Progenitor cell of endocrine pancreas (in vitro differentiated cells): Measurements from ENCODE around the gene HLA-E. TPM values are rescaled to one million over a fixed set of nuclear protein-coding genes. Genes with fewer than 3 reads are reported as not detected.

Experiments used
- DNase-seq: peaks from one replicate; pipeline ENCODE4 v3.0.0; 2021; ENCODE audit warnings: low spot score; ENCODE audit not compliant: unreplicated experiment
- H3K27ac Mint-ChIP-seq: 2 replicates; pipeline ENCODE4 v1.8.0; 2021; ENCODE audit warnings: mild to moderate bottlenecking, moderate library complexity, mixed read lengths
- H3K27me3 Mint-ChIP-seq: 2 replicates; pipeline ENCODE4 v1.8.0; 2021; ENCODE audit warnings: mixed read lengths
- H3K36me3 Mint-ChIP-seq: 2 replicates; pipeline ENCODE4 v1.8.0; 2022; ENCODE audit warnings: mixed read lengths; ENCODE audit not compliant: insufficient read depth
- H3K4me1 Mint-ChIP-seq: 2 replicates; pipeline ENCODE4 v1.8.0; 2021; ENCODE audit warnings: low read depth, mixed read lengths
- H3K4me3 Mint-ChIP-seq: 2 replicates; pipeline ENCODE4 v1.8.0; 2021; ENCODE audit warnings: low read depth, mild to moderate bottlenecking, moderate library complexity, mixed read lengths
- H3K9me3 Mint-ChIP-seq: 2 replicates; pipeline ENCODE4 v1.8.0; 2021; ENCODE audit warnings: low read depth, mixed read lengths
- total RNA-seq: library from RNA; stranded (reverse); gene quantifications from 2 replicates; pipeline ENCODE4 v1.2.1, GENCODE V29; 2021
- TF ChIP-seq, protein P1 (sequence below): fragments of 200-600 bp; sonication (generic); IDR thresholded peaks from one replicate; pipeline ENCODE4 v1.5.0; 2021; ENCODE audit warnings: antibody characterized with exemption, mild to moderate bottlenecking; ENCODE audit not compliant: unreplicated experiment

HLA-E gene
- total RNA-seq, 1 donor from 2014 or later: 27.6 TPM

DNA sequence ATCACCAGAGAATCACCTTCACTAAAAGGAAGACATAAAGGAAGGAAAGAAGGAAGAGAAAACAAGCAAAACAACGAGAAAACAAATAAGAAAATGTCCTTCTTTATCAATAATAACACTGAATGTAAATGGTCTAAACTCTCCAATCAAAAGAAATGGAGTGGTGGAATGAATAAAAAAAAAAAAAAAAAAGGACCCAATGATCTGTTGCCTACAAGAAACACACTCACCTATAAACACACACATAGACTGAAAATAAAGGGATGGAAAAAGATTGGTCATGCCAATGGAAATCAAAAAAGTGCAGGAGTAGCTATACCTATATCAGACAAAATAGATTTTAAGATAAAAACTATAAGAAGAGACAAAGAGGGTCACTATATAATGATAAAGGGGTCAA is 30.2 kb upstream of the HLA-E start:
- no peak overlapping the region for H3K4me3 Mint-ChIP-seq
- no peaks in the 10 kb centered on the region for H3K36me3 Mint-ChIP-seq
- DNase-seq: no peak
- peaks cover 93% of the 10 kb centered on the region for H3K27me3 Mint-ChIP-seq
- peaks cover 3% of the 10 kb centered on the region for H3K9me3 Mint-ChIP-seq
- no peak overlapping the region for H3K27ac Mint-ChIP-seq
- no peaks in the 10 kb centered on the region for H3K4me1 Mint-ChIP-seq
- TF ChIP-seq, protein P1, sequence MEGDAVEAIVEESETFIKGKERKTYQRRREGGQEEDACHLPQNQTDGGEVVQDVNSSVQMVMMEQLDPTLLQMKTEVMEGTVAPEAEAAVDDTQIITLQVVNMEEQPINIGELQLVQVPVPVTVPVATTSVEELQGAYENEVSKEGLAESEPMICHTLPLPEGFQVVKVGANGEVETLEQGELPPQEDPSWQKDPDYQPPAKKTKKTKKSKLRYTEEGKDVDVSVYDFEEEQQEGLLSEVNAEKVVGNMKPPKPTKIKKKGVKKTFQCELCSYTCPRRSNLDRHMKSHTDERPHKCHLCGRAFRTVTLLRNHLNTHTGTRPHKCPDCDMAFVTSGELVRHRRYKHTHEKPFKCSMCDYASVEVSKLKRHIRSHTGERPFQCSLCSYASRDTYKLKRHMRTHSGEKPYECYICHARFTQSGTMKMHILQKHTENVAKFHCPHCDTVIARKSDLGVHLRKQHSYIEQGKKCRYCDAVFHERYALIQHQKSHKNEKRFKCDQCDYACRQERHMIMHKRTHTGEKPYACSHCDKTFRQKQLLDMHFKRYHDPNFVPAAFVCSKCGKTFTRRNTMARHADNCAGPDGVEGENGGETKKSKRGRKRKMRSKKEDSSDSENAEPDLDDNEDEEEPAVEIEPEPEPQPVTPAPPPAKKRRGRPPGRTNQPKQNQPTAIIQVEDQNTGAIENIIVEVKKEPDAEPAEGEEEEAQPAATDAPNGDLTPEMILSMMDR: no peak

DNA sequence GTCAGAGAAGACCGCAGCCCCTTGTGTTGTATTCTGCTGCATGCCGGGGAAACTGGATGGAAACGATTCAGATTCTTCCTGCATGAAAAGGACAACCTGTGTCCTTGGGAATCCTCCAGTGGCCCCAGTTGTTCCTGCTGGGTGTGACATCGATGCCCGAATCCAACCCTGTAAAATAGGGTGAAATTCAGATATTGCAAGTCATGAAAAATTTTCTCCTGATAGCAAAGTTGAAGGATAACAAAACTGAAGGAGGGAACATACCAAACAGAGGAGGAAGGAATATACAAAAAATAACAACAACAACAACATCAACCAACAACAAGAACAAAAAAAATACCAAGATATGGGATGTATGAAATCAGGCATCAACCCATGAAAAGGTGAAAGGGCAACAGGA is 28.3 kb upstream of the HLA-E start:
- DNase-seq: no peak
- no peaks in the 10 kb centered on the region for H3K4me1 Mint-ChIP-seq
- peaks cover 93% of the 10 kb centered on the region for H3K27me3 Mint-ChIP-seq
- no peaks in the 10 kb centered on the region for H3K36me3 Mint-ChIP-seq
- TF ChIP-seq, protein P1: no peak
- no peak overlapping the region for H3K4me3 Mint-ChIP-seq
- no peak overlapping the region for H3K27ac Mint-ChIP-seq
- peaks cover 3% of the 10 kb centered on the region for H3K9me3 Mint-ChIP-seq

DNA sequence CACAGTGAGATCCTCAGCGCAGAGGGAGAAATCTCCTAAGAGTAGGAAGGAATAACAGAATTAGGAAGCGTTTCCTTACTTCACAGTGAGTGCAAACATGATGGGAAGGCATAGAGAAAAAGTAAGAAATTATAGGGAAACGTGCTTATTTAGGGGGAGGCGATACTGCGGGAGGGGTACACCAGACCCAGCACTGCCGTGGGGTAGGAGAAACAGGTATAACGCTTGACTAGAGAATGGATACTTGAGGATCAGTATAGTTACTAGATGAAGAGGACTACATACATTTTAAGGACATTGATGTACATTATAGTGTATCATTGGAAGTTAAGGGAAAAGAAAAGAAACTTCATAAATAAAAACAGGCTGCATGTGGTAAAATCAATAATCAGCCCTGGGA is 26.8 kb upstream of the HLA-E start:
- H3K9me3 Mint-ChIP-seq: peaks cover 3% of the 10 kb centered on the region
- no peak overlapping the region for H3K4me3 Mint-ChIP-seq
- no peaks in the 10 kb centered on the region for H3K36me3 Mint-ChIP-seq
- H3K27me3 Mint-ChIP-seq: peaks cover 93% of the 10 kb centered on the region
- no peak for DNase-seq
- H3K4me1 Mint-ChIP-seq: no peaks in the 10 kb centered on the region
- H3K27ac Mint-ChIP-seq: no peak overlapping the region
- TF ChIP-seq, protein P1: no peak

DNA sequence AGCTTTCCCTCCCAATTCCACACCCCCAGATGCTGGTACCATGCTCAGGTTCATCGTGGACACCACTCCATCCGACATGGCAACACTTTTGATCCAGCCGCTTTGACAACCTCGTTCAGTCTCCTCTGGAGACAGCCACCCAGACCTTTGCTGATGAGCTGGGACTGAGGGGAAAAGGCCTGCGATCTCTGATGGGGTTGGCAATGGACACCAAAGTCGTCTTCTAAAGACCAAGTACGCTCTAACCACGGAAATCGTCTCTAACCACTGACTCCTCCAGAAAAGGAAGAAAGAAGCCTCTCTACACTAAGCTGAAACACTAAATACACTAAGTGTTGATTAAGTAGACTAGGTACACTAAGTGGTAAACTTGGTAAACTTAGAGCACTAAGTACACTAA is 26.1 kb upstream of the HLA-E start:
- peaks cover 91% of the 10 kb centered on the region for H3K27me3 Mint-ChIP-seq
- H3K4me3 Mint-ChIP-seq: no peak overlapping the region
- TF ChIP-seq, protein P1: no peak
- no peaks in the 10 kb centered on the region for H3K4me1 Mint-ChIP-seq
- no peak overlapping the region for H3K27ac Mint-ChIP-seq
- H3K9me3 Mint-ChIP-seq: peaks cover 3% of the 10 kb centered on the region
- DNase-seq: no peak
- no peaks in the 10 kb centered on the region for H3K36me3 Mint-ChIP-seq

DNA sequence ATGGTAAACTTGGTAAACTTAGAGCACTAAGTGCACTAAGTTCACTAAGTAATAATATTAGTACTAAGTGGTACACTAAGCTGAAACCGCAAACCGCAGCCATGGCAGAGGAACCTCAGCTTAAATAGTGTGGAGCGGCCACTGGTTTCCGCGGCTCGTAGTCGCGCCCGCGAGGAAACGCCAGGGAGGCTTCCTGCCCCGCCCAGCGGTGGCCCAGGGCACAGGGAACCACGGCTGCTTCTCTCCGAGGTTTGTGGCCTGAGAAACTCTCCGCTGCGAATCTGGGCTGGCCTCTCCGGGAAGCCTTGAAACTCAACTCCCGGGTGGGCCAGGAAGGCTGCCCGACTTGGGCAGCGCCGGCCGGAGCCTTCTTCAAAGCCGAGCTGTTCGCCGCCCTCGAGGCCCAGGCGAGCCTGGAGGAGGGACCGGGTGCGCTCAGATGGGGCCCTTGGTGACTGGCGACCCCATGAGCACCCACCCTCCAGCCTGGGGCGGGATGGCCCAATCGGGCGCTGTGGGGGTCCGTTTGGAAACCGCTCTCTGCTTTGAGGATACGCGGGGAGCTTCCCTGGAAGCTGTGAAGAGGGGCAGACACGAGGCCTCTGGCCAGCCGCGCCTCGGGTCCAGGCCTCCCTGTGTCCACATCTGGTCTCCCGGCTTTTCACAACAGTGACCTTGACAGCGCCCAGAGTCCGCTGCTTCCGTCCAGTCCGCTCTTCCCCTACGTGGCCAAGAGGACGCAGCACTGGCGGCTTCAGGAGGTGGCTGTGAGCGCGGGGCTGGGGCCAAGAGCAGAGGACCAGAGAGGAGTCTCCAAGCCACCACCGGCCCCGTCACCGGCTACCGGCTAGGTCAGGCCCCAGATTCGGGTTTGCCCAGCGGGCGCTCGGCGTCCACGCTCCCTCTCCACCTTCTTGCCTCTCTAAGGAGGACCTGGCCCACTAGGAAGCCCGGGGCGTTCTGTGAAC is 25.4 kb upstream of the HLA-E start:
- Mint-ChIP-seq H3K27ac (no peak overlapping the region), H3K36me3 (no peaks in the 10 kb centered on the region), H3K4me1 (no peaks in the 10 kb centered on the region), H3K4me3 (no peak overlapping the region), H3K27me3 (peaks cover 89% of the 10 kb centered on the region), H3K9me3 (peaks cover 3% of the 10 kb centered on the region)
- DNase-seq: no peak
- TF ChIP-seq, protein P1: no peak
